GM19455 (cell line): ENCODE measurements around the gene TNRC6A.
"Not testable (repeated sequence)": the region's sequence is repeated elsewhere in the genome, so short reads cannot be mapped to it uniquely, and the experiment has no call there.

ENCODE experiments used
- ATAC-seq: cut with Tn5 transposase; IDR thresholded peaks from one replicate; pipeline ENCODE4 v1.9.1; 2021; ENCODE audit not compliant: unreplicated experiment

The TNRC6A gene

DNA sequence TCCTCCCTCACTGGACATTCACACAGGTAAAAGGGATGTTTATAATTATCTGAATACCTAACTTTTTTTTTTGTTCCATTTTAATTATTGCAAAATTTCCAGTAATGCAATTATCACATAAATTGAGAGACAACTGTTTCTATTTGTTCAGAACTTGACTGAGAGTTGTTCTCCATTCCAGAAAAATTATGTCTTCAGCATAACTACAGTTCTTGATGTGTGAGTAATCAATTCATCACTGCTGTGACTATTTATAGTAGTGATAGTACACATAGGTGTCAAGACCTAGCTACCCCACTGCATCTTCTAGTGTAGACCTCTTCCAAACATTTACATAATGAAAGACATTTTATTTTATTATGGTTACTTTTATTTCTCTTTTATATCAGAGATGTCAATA is 5.8 kb upstream of the TNRC6A start:
- no peak for ATAC-seq

DNA sequence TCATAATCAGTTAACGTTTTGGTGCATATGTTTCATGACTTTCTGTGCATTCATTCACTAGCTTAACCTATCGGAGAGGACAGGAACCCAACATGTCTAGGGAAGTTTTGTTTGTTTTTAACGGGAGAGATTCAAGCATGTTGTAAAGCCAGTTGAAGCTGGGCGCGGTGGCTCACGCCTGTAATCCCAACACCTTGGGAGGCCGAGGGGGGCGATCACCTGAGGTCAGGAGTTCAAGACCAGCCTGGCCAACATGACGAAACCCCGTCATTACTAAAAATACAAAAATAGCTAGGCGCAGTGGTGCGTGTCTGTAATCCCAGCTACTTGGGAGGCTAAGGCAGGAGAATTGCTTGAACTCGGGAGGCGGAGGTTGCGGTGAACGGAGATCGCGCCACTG is 1.4 kb upstream of the TNRC6A start:
- no peak for ATAC-seq

DNA sequence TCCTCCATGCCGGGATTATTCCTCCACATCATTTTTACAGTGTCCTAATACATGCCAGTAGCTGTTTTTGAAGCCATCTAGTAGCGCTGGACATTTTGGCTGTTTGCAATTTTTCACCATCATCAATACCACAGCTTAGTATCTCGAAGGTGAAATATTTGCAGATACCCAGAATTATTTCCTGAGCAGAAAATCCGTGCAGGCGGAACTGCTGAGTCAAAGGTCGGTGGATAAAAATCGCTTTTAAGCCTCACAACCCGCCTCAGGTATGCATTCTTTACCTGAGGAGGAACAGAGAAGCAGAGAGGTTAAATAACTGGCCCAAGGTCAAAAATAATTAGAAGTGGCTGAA is 584 bp upstream of the TNRC6A start:
- ATAC-seq: no peak

DNA sequence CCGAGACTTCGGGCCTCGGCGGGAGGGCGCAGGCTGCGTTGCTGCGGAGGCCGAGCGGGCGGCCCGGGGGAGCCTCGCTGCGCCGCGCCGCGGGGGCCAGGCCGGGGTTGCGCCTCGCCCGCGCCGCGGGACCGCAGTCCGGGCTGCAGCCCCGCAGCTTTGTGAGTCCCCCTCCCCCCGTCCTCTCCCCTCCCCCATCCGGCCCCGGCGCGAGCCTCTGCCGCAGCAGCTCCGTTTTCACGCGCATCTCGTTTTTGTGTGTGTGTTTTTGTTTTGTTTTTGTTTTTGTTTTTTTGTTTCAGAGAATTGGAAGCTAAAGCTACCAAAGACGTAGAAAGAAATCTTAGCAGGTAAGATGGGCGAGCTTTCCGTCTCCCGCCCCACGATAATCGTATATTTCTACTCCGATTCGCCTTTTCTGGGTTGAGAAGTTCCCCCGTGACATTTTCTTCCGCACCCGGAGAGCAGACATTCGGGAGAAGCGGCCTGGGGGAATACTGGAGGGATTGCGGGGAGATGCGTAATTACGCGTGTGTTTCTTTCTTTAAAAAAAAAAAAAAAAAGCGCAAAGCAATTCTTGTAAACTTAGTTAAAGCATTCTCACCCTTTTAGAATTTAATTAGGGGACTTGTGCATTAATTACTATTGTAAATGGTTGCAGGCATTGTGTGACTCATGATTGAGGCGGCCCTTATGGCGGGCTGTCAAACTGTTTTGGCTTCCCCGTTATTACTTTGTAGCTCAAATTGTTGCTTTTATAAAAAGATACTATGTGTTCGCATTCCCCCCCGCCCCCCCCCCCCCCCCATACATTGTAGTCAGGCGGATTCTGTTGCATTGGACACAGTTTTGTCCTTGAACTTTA is 732 bp downstream of the TNRC6A start:
- peak; percentile 33 for ATAC-seq

DNA sequence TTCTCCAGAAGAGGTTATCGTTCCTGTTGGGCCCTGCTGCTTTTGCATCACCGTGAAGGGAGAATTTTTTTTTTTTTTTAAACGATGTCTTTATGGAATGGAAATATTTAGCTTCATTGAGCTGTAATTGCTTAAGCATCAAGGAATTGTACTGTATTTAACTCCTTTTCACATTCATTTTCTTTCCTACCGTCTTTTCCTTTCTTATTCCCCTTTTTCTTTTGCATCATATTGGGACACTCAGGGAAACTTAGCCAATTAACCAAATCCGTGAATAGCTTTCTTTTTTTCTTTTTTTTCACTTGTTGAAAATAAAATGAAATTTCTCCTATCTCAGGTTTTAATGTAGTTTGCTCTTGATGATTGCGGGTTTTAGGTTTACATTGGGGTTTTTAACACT is 1.5 kb downstream of the TNRC6A start:
- no peak for ATAC-seq

DNA sequence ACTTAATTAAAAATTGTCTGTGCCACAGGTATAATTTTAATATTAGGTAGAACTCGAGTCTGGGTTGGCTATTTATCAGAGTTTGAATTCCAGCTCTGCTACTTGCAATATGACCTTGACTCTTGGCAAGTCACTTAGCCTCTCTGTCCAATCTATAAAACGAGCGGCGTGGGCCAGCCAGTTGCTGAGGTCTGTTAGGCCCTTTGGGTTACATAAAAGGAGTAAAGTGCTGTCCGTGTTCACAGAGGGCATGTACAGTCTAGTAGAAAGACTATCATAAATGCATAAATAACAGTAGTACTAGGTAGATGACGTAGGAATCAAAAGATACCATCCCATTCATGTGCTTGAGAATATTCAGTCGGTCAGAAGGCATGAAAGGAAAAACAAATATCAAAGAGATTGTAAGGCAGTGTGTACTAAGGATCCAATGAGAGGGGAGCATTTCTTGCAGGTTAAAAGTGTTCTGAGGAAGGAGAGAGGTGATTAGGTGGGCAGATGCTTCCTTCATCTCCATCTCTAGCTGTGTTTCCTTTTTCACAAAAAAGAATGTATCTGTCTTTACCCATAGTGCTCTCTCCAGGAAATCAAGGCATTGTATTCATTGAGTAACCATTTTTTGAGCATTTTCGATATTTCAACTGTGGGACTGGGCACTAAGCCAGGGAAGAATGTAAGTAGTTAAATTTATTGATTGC is 2.4 kb downstream of the TNRC6A start:
- no peak for ATAC-seq

DNA sequence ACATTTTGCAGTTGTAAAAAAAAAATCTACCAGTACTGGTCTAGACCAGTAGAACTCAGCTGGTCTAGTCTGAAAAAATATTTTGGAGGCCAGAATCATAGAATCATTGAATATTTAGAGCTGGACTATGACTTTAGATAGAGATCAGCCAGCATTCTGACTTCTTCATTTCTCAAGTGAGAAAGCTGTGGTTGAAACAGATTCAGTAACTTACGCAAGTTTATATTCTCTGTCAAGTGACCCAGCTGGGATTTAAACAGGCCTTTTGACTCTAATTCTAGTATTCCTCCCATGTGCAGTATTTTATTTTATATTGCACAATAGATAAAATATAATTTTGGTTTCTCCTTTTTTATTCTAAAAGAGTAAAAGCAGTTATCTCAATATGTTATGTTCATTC is 4.9 kb downstream of the TNRC6A start:
- ATAC-seq: no peak

DNA sequence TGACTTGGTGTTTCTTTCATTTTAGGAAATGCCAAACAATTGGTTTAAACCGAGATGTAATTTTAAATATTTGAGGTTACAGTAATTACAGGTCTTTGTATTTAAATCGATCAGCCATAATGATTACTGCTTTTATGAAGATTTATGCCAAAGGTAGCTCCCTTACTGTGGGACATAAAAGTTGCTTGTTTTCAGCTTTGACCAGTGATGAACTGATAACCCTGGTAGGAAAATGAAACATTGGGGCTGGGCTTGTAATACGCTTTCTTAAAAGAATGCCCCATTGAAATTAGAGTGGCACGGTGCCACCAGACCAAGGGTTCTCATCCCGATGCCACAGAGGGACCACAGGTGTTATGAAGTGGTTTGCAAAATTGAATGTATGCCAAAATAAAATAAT is 7.3 kb downstream of the TNRC6A start:
- no peak for ATAC-seq

DNA sequence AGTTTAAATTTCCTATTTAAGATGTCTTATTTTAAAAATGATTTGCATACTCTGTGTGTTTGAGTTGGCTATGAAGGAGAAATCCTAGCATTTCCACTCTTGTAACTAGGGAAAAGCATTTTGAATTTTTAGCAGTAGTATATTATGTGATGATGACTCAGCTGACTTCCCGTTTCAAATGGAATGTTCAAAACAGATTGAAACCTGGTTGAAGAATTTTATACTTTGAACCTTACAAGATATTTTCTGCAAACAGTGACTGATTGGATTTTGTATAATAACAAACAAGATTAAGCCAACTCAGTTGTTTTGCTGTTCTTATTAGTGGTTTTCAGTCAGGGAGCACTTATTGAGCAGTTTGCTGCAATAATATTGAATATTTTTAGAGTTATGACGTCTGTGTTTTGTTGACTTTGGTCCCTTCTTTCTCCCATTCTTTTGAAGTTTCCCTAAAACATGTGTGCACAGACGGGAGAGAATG is 8.0 kb downstream of the TNRC6A start:
- ATAC-seq: no peak

DNA sequence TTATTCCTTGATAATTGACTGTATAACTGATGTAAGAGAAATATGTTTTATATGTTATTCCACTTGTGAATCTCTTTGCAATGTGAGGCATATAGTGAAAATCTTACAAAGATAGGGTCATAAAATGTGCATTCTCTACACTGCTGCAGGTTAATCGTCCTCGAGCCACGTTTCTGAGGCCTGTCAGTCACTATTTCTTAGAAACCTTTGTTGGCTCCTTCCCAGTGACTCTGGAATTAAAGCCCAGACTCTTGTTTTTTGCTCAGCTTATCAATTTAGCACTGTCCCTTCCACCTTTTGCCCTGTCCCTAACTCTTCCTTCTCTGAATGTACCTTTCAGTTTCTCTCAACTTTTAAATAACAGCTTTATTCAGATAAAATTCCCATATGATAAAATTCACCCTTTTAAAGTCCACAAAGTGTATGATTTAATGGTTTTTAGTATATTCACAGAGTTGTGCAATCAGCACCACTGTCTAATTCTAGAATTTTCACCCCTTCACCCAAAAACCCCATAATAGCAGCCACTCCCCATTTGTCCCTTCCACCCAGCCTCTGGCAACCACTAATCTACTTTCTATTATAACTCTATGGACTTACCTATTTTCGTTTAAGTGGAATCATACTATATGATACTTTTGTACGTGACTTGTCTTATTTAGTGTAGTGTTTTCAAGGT is 8.6 kb downstream of the TNRC6A start:
- no peak for ATAC-seq

DNA sequence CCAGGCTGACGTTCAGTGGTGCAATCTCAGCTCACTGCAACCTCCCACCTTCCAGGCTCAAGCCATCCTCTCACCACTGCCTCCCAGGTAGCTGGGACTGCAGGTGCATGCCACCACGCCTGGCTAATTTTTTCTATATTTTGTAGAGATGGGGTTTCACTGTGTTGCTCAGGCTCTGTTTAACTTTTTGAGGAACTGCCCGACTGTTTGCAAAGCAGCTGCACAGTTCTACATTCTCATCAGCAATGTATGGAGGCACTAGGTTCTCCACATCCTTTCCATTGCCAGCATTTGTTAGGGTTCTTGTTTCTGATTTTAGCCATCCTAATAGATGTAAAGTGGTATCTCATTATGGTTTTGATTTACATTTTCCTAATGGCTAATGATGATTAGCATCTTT is 9.4 kb downstream of the TNRC6A start:
- ATAC-seq: no peak

DNA sequence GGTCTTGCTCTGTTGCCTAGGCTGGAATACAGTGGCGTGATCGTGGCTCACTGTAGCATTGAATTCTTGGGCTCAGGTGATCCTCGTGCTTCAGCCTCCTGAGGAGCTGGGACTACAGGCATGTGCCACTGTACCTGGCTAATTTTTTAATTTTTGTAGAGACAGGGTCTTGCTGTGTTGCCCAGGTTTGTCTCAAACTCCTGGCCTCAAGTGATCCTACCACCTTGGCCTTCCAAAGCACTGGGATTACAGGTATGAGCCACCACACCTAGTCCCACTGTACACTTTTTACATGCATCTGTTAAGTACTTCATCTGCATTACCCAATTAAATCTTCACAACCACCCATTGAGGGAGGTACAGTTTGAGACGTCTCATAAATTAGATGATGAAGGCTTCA is 12.4 kb downstream of the TNRC6A start:
- no peak for ATAC-seq

DNA sequence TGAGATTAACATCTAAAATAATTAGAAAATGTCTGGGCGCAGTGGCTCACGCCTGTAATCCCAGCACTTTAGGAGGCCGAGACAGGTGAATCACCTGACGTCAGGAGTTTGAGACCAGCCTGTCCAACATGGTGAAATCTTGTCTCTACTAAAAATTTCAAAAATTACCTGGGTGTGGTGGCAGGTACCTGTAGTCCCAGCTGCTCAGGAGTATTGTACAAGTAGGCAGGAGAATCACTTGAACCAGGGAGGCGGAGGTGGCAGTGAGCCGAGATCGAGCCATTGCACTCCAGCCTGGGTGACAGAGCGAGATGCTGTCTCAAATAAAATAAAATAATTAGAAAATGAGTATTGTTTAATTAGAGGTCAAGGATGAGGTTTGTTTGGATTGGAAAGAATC is 13.2 kb downstream of the TNRC6A start:
- not testable (repeated sequence) for ATAC-seq

DNA sequence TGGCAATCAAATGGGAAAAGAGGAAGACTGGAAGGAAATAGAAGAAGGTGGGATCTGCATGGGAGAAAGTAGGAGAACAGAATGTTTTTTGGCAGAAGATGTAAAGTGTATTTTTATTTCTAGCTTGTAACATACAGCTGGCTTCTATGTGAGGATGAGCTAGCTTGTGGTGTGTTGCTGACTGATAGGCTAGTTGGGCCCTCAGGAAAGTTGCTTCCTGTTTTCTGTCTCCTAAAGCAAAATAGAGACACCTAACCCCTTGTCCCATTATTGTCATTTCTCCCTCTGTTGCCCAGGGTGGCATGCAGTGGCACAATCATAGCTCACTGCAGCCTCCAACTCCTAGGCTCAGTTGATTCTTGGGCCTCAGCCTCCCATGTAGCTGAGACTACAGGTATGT is 15.9 kb downstream of the TNRC6A start:
- no peak for ATAC-seq

DNA sequence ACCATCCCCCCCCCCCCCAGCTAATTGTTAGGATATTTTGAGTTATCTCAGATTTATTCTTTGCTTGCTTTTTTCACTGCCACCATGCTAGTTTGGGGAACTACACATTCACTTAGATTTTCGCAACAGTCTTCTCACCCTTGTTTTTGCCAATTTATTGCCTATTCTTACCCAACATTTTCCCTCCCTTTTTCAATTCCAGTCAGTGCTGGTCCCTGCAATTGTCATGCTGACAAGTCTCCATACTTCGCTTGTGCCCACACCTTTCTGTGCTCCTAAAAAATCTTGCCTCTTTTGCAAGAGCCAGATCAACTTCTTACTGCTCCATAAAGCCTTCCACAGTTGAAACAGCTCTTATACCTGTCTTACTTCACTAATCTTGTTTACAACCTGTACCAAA is 16.3 kb downstream of the TNRC6A start:
- no peak for ATAC-seq

DNA sequence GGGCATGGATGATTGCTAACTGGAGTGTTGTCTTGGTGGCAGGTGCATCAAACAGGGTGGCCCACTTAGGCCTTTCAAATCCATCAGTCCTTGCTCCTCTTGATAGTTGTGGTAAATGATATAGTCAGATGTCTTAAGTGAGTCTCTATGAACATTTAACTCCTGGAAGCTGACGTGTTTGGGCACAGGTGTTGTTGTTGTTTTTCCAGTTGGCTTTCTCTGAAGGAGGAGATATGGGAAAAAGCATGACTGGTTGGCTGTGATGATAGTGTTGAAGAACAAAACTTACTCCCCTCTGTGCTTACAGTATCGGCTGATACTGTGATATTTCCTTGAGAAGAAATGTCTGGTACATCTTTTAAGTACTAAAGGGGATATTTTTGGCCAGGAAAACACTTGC is 18.0 kb downstream of the TNRC6A start:
- ATAC-seq: no peak

DNA sequence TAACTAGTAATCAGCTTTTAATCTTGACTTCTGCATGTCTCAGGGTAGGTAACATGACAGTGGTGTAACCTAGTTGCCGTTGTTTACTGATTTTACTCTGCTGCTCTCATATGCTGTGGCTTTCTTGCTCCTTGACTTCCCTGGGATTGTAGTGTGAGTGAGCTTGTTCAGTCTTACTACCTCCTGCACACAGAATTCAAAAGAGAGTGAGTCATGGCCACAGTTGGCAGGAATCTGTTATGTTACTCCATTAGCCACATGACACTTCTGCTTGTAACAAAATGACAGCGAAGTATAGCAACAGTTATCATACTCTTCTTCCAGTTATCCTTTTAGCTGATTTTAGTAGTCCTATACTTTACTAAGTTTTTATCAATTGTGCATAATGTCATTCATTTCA is 18.8 kb downstream of the TNRC6A start:
- no peak for ATAC-seq

DNA sequence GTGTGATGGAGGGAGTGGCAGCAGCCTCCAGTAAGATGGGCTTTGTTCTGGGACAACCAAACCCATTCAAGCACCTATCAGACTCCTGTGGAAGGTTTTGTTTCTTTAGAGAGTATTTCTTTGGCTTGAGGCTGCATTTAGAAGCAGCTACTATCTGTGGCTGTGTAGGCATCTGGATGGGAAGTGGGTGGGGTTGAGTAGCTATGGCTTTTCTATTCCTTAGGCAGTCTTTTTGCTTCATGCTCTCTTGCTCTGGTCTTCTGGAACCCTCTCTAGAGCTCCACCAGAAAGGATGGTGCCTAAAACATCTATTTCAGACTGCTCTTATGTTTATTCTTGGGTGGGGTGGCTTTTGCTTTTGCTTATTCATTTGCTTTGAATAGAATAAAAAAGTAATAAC is 19.9 kb downstream of the TNRC6A start:
- ATAC-seq: no peak

DNA sequence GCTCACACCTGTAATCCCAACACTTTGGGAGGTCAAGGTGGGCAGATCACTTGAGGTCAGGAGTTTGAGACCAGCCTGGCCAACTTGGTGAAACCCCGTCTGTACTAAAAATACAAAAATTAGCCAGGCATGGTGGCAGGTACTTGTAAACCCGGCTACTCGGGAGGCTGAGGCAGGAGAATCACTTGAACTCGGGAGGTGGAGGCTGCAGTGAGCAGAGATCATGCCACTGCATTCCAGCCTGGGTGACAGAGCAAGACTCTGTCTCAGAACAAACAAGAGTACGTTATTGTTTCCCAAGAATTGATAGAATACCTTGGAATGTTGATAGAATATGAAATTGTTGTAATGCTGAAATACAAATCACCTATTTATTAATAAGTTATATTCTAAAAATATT is 20.4 kb downstream of the TNRC6A start:
- not testable (repeated sequence) for ATAC-seq

DNA sequence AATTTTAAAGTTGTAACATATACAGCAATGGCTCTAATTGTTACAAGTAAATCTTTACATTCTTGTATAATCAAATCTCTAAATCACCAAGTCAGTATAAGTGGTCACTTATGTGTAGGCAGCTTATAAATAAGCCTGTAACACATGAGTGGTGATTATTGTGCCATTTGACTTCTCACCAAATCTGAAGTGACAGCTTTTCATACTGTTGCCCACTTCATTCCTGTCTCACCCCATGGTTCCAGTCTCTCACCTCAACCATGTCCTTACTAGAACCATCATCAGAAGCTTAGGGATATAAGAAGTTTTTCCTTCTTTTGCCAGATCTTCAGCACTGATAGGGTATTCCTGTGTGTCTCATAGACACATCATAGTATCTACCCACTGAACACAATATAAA is 23.5 kb downstream of the TNRC6A start:
- ATAC-seq: no peak

DNA sequence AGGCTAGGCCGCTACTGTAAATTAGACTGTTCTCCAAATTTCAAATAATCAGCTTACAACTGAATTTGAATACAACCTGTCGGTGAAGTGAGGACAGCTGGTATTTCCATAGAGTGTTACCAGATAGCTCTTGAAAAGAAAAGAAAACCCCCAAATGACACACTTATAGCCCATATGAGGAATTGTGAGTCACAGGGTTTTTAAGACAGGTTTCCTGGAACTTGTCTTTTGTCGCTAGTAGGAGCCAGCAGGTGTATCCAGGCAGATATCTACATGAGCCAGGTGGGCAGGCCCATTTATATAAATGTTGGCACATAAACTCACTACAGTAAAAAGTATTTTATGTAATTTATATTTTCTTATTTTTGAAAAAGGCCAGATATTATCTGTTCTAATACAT is 24.0 kb downstream of the TNRC6A start:
- ATAC-seq: no peak

DNA sequence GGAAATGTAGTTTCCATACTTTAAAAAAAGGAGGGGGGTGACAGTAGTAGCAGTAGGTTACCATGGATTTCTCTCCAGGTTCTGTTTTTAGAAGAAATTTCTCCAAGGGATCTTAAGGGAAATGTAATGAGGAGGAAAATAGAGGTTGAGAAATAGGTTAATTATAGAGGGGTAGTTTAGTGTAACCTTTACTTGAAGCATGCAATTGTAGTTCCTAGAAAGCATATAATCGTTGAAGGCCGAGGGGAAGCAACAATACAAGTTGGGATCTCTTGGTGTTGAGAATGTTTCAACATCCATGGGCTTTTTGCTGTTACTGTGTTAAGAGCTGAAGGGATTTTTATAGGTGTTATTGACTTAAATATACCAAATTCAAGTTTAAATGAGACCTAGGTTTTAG is 25.1 kb downstream of the TNRC6A start:
- no peak for ATAC-seq
